Activated CD8-positive, alpha-beta memory T cell treated with anti-CD3 and anti-CD28 coated beads, Interleukin-2, amount 10 ng/mL, durations not matched to agents 7 days and 5 days (primary cell): ENCODE measurements around the gene CNTN2. TPM values are rescaled to one million over a fixed set of nuclear protein-coding genes. Genes with fewer than 3 reads are reported as not detected.

Experiments
- ATAC-seq: fragments of 150-1000 bp; cut with Tn5 transposase; one replicate; pipeline ENCODE4 v1.10.0; 2021; ENCODE audit warnings: moderate library complexity
- CTCF ChIA-PET: fragments of 350-600 bp; sonication (Branson Sonifier 250); formaldehyde crosslinking; loops from one replicate; lab custom pipeline; 2021; ENCODE audit warnings: antibody characterized with exemption; lab: Charles Lee
- DNase-seq: peaks from one replicate; pipeline ENCODE4 v3.0.0-alpha.2; 2020
- H3K27ac Mint-ChIP-seq: one replicate; pipeline ENCODE4 v1.8.0; 2021; ENCODE audit warnings: mild to moderate bottlenecking, mixed read lengths
- H3K27me3 Mint-ChIP-seq: one replicate; pipeline ENCODE4 v1.8.0; 2021; ENCODE audit warnings: mixed read lengths
- H3K36me3 Mint-ChIP-seq: one replicate; pipeline ENCODE4 v1.8.0; 2021; ENCODE audit warnings: mild to moderate bottlenecking, mixed read lengths
- H3K4me1 Mint-ChIP-seq: one replicate; pipeline ENCODE4 v1.8.0; 2021; ENCODE audit warnings: mixed read lengths
- H3K4me3 Mint-ChIP-seq: one replicate; pipeline ENCODE4 v1.8.0; 2021; ENCODE audit warnings: mild to moderate bottlenecking, moderate library complexity, mixed read lengths
- H3K9me3 Mint-ChIP-seq: one replicate; pipeline ENCODE4 v1.8.0; 2022; ENCODE audit warnings: low read depth, mixed read lengths
- total RNA-seq, 2 experiments: library from RNA; stranded (reverse); gene quantifications; one replicate each; pipeline ENCODE4 v1.2.3, GENCODE V29; 2021

The CNTN2 gene
- total RNA-seq, 2 experiments from 2014 or later = not detected

- no peak overlapping the region for H3K4me3 Mint-ChIP-seq
- H3K4me1 Mint-ChIP-seq = no peaks in the 10 kb centered on the region
- CTCF ChIA-PET = interaction anchor here (0.6 to 3.9 kb wide), 16 partner anchors 8 to 210 kb away, joined by 3 to 103 read pairs (median 10); partner anchors contain the start of gene TMEM81
Measured at GRCh38 chr1:205062895-205063294, 19.9 kb downstream of the CNTN2 start.

GRCh38 chr1:205064301-205064700, 21.3 kb downstream of the CNTN2 start:
- Mint-ChIP-seq H3K9me3 (no peaks in the 10 kb centered on the region), H3K4me3 (no peak overlapping the region), H3K36me3 (no peaks in the 10 kb centered on the region), H3K27me3 (no peaks in the 10 kb centered on the region), H3K4me1 (no peaks in the 10 kb centered on the region), H3K27ac (no peak overlapping the region)
- DNase-seq (no peak), ATAC-seq (no peak)
- CTCF ChIA-PET = interaction anchor here (0.6 to 3.9 kb wide), 2 partner anchors 18 to 652 kb away, joined by 3 to 28 read pairs; partner anchors contain the start of gene TMEM81

More at GRCh38 chr1:205062895-205063294, 19.9 kb downstream of the CNTN2 start:
- Mint-ChIP-seq H3K36me3 (no peaks in the 10 kb centered on the region), H3K27me3 (no peaks in the 10 kb centered on the region), H3K27ac (no peak overlapping the region), H3K9me3 (no peaks in the 10 kb centered on the region)
- DNase-seq = no peak
- ATAC-seq = no peak

DNA sequence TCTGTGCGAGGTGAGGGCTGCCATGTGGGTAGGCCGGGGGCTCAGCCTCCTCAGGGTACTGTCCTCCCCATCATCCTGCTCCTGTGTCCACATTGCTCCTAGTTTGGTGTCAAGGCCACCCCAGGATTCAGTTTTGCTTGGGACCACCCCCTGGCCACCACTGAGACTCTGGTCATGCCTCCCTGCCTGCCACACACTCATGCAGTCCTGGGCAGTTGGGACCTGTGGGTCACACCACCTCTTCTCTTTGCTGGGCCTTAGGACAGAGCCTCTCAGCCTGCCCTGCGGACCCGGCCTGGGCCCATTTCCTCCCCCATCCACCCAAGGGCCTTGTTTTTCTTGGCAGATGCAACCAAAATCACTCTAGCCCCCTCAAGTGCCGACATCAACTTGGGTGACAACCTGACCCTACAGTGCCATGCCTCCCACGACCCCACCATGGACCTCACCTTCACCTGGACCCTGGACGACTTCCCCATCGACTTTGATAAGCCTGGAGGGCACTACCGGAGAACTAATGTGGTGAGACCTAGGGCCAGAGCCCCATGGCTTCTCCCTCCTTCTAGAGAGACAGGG, 21.8 kb downstream of the CNTN2 start:
- Mint-ChIP-seq H3K4me3 (no peak overlapping the region), H3K27ac (no peak overlapping the region), H3K27me3 (no peaks in the 10 kb centered on the region), H3K4me1 (no peaks in the 10 kb centered on the region), H3K9me3 (no peaks in the 10 kb centered on the region), H3K36me3 (no peaks in the 10 kb centered on the region)
- no peak for ATAC-seq
- no peak for DNase-seq
- CTCF ChIA-PET = no interaction called here

- DNase-seq = no peak
- Mint-ChIP-seq H3K36me3 (no peaks in the 10 kb centered on the region), H3K27ac (no peak overlapping the region), H3K4me1 (no peaks in the 10 kb centered on the region), H3K27me3 (no peaks in the 10 kb centered on the region), H3K4me3 (no peak overlapping the region), H3K9me3 (no peaks in the 10 kb centered on the region)
- CTCF ChIA-PET = interaction anchor here (1.2 kb wide), 1 partner anchor 76 kb away, joined by 5 read pairs; no protein-coding TSS in a partner anchor
- ATAC-seq = no peak
Measured at GRCh38 chr1:205065666-205066065, 22.7 kb downstream of the CNTN2 start.

- Mint-ChIP-seq H3K4me1 (no peaks in the 10 kb centered on the region), H3K4me3 (no peak overlapping the region), H3K36me3 (no peaks in the 10 kb centered on the region), H3K27ac (no peak overlapping the region), H3K27me3 (no peaks in the 10 kb centered on the region), H3K9me3 (no peaks in the 10 kb centered on the region)
- ATAC-seq (no peak), DNase-seq (no peak)
- CTCF ChIA-PET = interaction anchor here (1.2 kb wide), 1 partner anchor 77 kb away, joined by 5 read pairs; no protein-coding TSS in a partner anchor
Measured at GRCh38 chr1:205066141-205066818, 23.3 kb downstream of the CNTN2 start.

GRCh38 chr1:205067031-205067430, 24.0 kb downstream of the CNTN2 start:
- Mint-ChIP-seq H3K9me3 (no peaks in the 10 kb centered on the region), H3K4me1 (no peaks in the 10 kb centered on the region), H3K36me3 (no peaks in the 10 kb centered on the region), H3K4me3 (no peak overlapping the region), H3K27ac (no peak overlapping the region), H3K27me3 (no peaks in the 10 kb centered on the region)
- no peak for DNase-seq
- ATAC-seq = no peak
- CTCF ChIA-PET = no interaction called here

- CTCF ChIA-PET = no interaction called here
Measured at GRCh38 chr1:205068001-205068400, 25.0 kb downstream of the CNTN2 start.

GRCh38 chr1:205068457-205069040, 25.5 kb downstream of the CNTN2 start:
- DNase-seq = no peak
- ATAC-seq = no peak
- Mint-ChIP-seq H3K4me1 (no peaks in the 10 kb centered on the region), H3K36me3 (no peaks in the 10 kb centered on the region), H3K9me3 (no peaks in the 10 kb centered on the region), H3K27ac (no peak overlapping the region), H3K4me3 (no peak overlapping the region), H3K27me3 (no peaks in the 10 kb centered on the region)
- CTCF ChIA-PET = no interaction called here

More at GRCh38 chr1:205068001-205068400, 25.0 kb downstream of the CNTN2 start:
- H3K27ac Mint-ChIP-seq = no peak overlapping the region
- H3K36me3 Mint-ChIP-seq = no peaks in the 10 kb centered on the region
- no peaks in the 10 kb centered on the region for H3K9me3 Mint-ChIP-seq
- ATAC-seq (no peak), DNase-seq (no peak)
- no peaks in the 10 kb centered on the region for H3K27me3 Mint-ChIP-seq
- no peaks in the 10 kb centered on the region for H3K4me1 Mint-ChIP-seq
- no peak overlapping the region for H3K4me3 Mint-ChIP-seq

- CTCF ChIA-PET = interaction anchor here (3.4 kb wide), 1 partner anchor 8 kb away, joined by 16 read pairs; no protein-coding TSS in a partner anchor
- H3K4me1 Mint-ChIP-seq = no peaks in the 10 kb centered on the region
- H3K36me3 Mint-ChIP-seq = no peaks in the 10 kb centered on the region
- H3K4me3 Mint-ChIP-seq = no peak overlapping the region
- H3K27me3 Mint-ChIP-seq = no peaks in the 10 kb centered on the region
- no peaks in the 10 kb centered on the region for H3K9me3 Mint-ChIP-seq
- ATAC-seq (no peak), DNase-seq (no peak)
- no peak overlapping the region for H3K27ac Mint-ChIP-seq
Measured at GRCh38 chr1:205069371-205070125, 26.5 kb downstream of the CNTN2 start.

DNA sequence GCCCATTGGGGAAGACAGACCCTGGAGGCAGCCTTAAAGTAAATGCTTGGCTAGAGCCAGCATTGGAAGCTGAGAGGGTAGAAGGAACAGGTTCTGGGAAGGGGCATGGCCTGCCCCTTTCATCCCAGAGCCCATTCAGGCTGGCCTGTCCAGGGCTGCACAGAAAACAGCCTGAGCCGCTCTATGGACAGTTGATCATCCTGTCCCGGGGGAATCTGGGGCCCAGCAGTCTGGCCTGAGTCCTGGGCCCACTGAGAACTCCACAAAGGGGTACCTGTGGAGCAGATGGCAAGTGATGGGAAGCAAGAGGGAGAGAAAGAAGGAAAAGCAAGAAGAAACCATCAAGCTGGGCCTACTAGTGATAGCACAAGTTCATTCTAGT, 28.0 kb downstream of the CNTN2 start:
- Mint-ChIP-seq H3K36me3 (no peaks in the 10 kb centered on the region), H3K4me3 (no peak overlapping the region), H3K27ac (no peak overlapping the region), H3K9me3 (no peaks in the 10 kb centered on the region), H3K4me1 (no peaks in the 10 kb centered on the region), H3K27me3 (no peaks in the 10 kb centered on the region)
- CTCF ChIA-PET = interaction anchor here (3.4 kb wide), 1 partner anchor 9 kb away, joined by 16 read pairs; no protein-coding TSS in a partner anchor
- ATAC-seq (no peak), DNase-seq (no peak)

- Mint-ChIP-seq H3K4me1 (no peaks in the 10 kb centered on the region), H3K9me3 (no peaks in the 10 kb centered on the region), H3K36me3 (no peaks in the 10 kb centered on the region), H3K27ac (no peak overlapping the region), H3K27me3 (no peaks in the 10 kb centered on the region), H3K4me3 (no peak overlapping the region)
- CTCF ChIA-PET = interaction anchor here (3.4 kb wide), 1 partner anchor 10 kb away, joined by 16 read pairs; no protein-coding TSS in a partner anchor
- DNase-seq = no peak
- ATAC-seq = no peak
Measured at GRCh38 chr1:205071801-205072200, 28.8 kb downstream of the CNTN2 start.

DNA sequence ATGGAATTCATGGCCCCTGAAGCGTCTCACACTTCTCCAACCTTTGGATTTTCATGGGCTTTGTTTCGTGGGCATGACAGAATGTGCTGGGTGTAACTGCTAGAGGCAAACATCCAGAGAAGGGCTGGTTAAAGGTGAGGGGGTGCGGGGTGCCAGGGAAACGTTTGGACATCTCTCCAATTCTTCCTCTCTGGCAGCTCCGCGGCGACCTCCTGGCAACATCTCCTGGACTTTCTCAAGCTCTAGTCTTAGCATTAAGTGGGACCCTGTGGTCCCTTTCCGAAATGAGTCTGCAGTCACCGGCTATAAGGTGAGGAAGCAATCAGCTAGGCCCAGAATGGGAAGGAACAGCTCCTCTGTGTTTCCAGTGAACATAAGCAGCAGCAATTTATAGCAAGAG, 29.3 kb downstream of the CNTN2 start:
- no peaks in the 10 kb centered on the region for H3K27me3 Mint-ChIP-seq
- no peaks in the 10 kb centered on the region for H3K36me3 Mint-ChIP-seq
- ATAC-seq (no peak), DNase-seq (no peak)
- no peak overlapping the region for H3K4me3 Mint-ChIP-seq
- no peaks in the 10 kb centered on the region for H3K4me1 Mint-ChIP-seq
- no peaks in the 10 kb centered on the region for H3K9me3 Mint-ChIP-seq
- no peak overlapping the region for H3K27ac Mint-ChIP-seq
- CTCF ChIA-PET = interaction anchor here (3.4 kb wide), 1 partner anchor 10 kb away, joined by 16 read pairs; no protein-coding TSS in a partner anchor

GRCh38 chr1:205072881-205073280, 29.9 kb downstream of the CNTN2 start:
- CTCF ChIA-PET = interaction anchor here (3.4 kb wide), 1 partner anchor 11 kb away, joined by 16 read pairs; no protein-coding TSS in a partner anchor
- Mint-ChIP-seq H3K4me1 (no peaks in the 10 kb centered on the region), H3K4me3 (no peak overlapping the region), H3K36me3 (no peaks in the 10 kb centered on the region), H3K27ac (no peak overlapping the region), H3K9me3 (no peaks in the 10 kb centered on the region), H3K27me3 (no peaks in the 10 kb centered on the region)
- no peak for ATAC-seq
- DNase-seq = no peak
